Mesenchymal stem cell (in vitro differentiated cells and primary cell): ENCODE measurements around the gene BPGM.

ENCODE experiments used
- DNase-seq: peaks from one replicate; pipeline ENCODE4 v3.0.0-alpha.2; 2013
- H2AFZ ChIP-seq: one replicate; pipeline ENCODE4 v1.6.1; 2013; ENCODE audit warnings: low read depth, mild to moderate bottlenecking, control low read depth, inconsistent platforms, low read length, moderate library complexity
- H2AK5ac ChIP-seq: 2 replicates; pipeline ENCODE4 v1.6.1; 2013; ENCODE audit warnings: low read length, moderate library complexity, mild to moderate bottlenecking, inconsistent platforms; ENCODE audit not compliant: severe bottlenecking
- H2BK120ac ChIP-seq: one replicate; pipeline ENCODE4 v1.6.1; 2013; ENCODE audit warnings: low read depth, mild to moderate bottlenecking, inconsistent platforms, low read length, moderate library complexity
- H2BK12ac ChIP-seq, 2 experiments: one replicate each; pipeline ENCODE4 v1.6.1; 2013; ENCODE audit warnings: inconsistent platforms in 2 of 2, low read length in 2 of 2, mild to moderate bottlenecking in 2 of 2, moderate library complexity in 2 of 2, control low read depth in 1 of 2
- H2BK15ac ChIP-seq: one replicate; pipeline ENCODE4 v1.6.1; 2013; ENCODE audit warnings: mild to moderate bottlenecking, low read depth, inconsistent platforms; ENCODE audit not compliant: poor library complexity, severe bottlenecking
- H2BK5ac ChIP-seq: 2 replicates; pipeline ENCODE4 v1.6.1; 2013; ENCODE audit warnings: low read depth, mild to moderate bottlenecking, low read length, control low read depth, inconsistent platforms; ENCODE audit not compliant: poor library complexity, severe bottlenecking
- H3K14ac ChIP-seq, 2 experiments: one replicate each; pipeline ENCODE4 v1.6.1; 2013; ENCODE audit warnings: inconsistent platforms in 2 of 2, low read length in 2 of 2, control low read depth in 1 of 2, mild to moderate bottlenecking in 1 of 2, moderate library complexity in 1 of 2
- H3K18ac ChIP-seq, 2 experiments: one replicate each; pipeline ENCODE4 v1.6.1; 2013; ENCODE audit warnings: inconsistent platforms in 2 of 2, low read length in 2 of 2, control low read depth in 1 of 2, low read depth in 1 of 2, mild to moderate bottlenecking in 1 of 2
- H3K23ac ChIP-seq, 2 experiments: one replicate each; pipeline ENCODE4 v1.6.1; 2013; ENCODE audit warnings: inconsistent platforms in 2 of 2, low read length in 2 of 2, mild to moderate bottlenecking in 2 of 2, moderate library complexity in 2 of 2, control low read depth in 1 of 2
- H3K27ac ChIP-seq: 2 replicates; pipeline ENCODE4 v1.5.1; 2013; ENCODE audit warnings: mild to moderate bottlenecking, moderate library complexity, low read length, control low read depth, inconsistent platforms; ENCODE audit not compliant: poor library complexity, severe bottlenecking
- H3K27me3 ChIP-seq, 2 experiments: 2 replicates each; pipeline versions ENCODE4 v1.6.1 to v1.7.0; 2013; ENCODE audit warnings: low read length in 2 of 2, mild to moderate bottlenecking in 2 of 2, moderate library complexity in 2 of 2, control low read depth in 1 of 2, inconsistent platforms in 1 of 2; ENCODE audit not compliant: control insufficient read depth in 1 of 2, insufficient read depth in 1 of 2
- H3K36me3 ChIP-seq, 2 experiments: 2 replicates each; pipeline versions ENCODE4 v1.6.1 to v1.7.0; 2013; ENCODE audit warnings: low read length in 2 of 2, control low read depth in 1 of 2, inconsistent platforms in 1 of 2, low read depth in 1 of 2, mild to moderate bottlenecking in 1 of 2; ENCODE audit not compliant: insufficient read depth in 2 of 2, control insufficient read depth in 1 of 2
- H3K4ac ChIP-seq, 2 experiments: one replicate each; pipeline ENCODE4 v1.6.1; 2013; ENCODE audit warnings: inconsistent platforms in 2 of 2, low read length in 2 of 2, mild to moderate bottlenecking in 2 of 2, moderate library complexity in 2 of 2, control low read depth in 1 of 2, low read depth in 1 of 2
- H3K4me1 ChIP-seq: 2 replicates; pipeline ENCODE4 v1.6.1; 2013; ENCODE audit warnings: low read depth, low read length, control low read depth; ENCODE audit not compliant: control insufficient read depth, insufficient read depth
- H3K4me2 ChIP-seq: 2 replicates; pipeline ENCODE4 v1.6.1; 2013; ENCODE audit warnings: low read length, mild to moderate bottlenecking, inconsistent platforms; ENCODE audit not compliant: poor library complexity, severe bottlenecking
- H3K4me3 ChIP-seq, 2 experiments: 2 replicates each; pipeline versions ENCODE4 v1.5.1 to v1.7.0; 2013; ENCODE audit warnings: low read length in 2 of 2, mild to moderate bottlenecking in 2 of 2, control low read depth in 1 of 2, low read depth in 1 of 2; ENCODE audit not compliant: insufficient read depth in 1 of 2
- H3K79me1 ChIP-seq: replicated peaks from 2 replicates; pipeline ENCODE4 v1.6.1; 2013; ENCODE audit warnings: mild to moderate bottlenecking, control low read depth, low read length, inconsistent platforms; ENCODE audit not compliant: poor library complexity, severe bottlenecking
- H3K9ac ChIP-seq: 2 replicates; pipeline ENCODE4 v1.7.0; 2013; ENCODE audit warnings: mild to moderate bottlenecking, low read length, moderate library complexity
- H3K9me3 ChIP-seq: 2 replicates; pipeline ENCODE4 v1.7.0; 2013; ENCODE audit warnings: mild to moderate bottlenecking, low read length; ENCODE audit not compliant: control insufficient read depth
- H4K8ac ChIP-seq: one replicate; pipeline ENCODE4 v1.6.1; 2013; ENCODE audit warnings: inconsistent platforms, mild to moderate bottlenecking, low read length, moderate library complexity
- H4K91ac ChIP-seq: one replicate; pipeline ENCODE4 v1.6.1; 2013; ENCODE audit warnings: mild to moderate bottlenecking, low read length, inconsistent platforms
- WGBS: methylation state at CpG from one replicate; pipeline ENCODE4 v1.1.7; 2013; ENCODE audit warnings: mixed read lengths; 5-methylcytosine and 5-hydroxymethylcytosine counted together

Gene BPGM

DNA sequence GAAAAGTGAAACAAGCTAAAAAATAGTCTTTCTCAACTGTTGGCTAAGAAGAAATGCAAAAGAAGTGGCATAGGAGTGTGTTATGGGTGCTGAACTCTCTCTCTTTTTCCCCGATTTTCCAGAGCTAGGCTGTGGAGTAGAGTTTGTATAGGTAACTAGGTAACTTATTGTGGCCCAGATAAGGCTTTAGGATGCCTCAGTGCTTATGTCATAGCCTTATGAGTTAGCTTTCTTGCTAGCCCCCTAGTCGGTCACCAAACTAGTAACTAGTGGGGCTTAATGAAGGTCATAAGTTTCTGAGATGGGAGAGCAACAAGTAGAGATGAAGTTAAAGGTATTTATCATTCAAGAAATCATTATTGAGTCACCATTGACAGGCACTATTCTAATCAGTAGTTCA, 32.4 kb downstream of the BPGM start:
- peaks cover 6% of the 10 kb centered on the region for H3K79me1 ChIP-seq
- H2BK5ac ChIP-seq = no peak overlapping the region
- H3K4me2 ChIP-seq = no peak overlapping the region
- no peak overlapping the region for H2BK120ac ChIP-seq
- H3K27me3 ChIP-seq = no peaks in the 10 kb centered on the region
- H3K36me3 ChIP-seq = peaks cover 0 to 23% of the 10 kb centered on the region in 2 experiments
- H2AK5ac ChIP-seq = no peak overlapping the region
- H4K91ac ChIP-seq = no peak overlapping the region
- no peak overlapping the region for H3K4ac ChIP-seq
- no peak for DNase-seq
- no peak overlapping the region for H3K9ac ChIP-seq
- H3K23ac ChIP-seq = no peak overlapping the region
- 97% methylated on average over 2 of the region's 2 CpGs for WGBS
- no peak overlapping the region for H4K8ac ChIP-seq
- H3K18ac ChIP-seq = no peak overlapping the region
- no peak overlapping the region for H2BK15ac ChIP-seq
- no peaks in the 10 kb centered on the region for H3K9me3 ChIP-seq
- H2AFZ ChIP-seq = no peak overlapping the region
- H3K14ac ChIP-seq = no peak overlapping the region
- no peak overlapping the region for H3K27ac ChIP-seq
- H3K4me1 ChIP-seq = no peaks in the 10 kb centered on the region
- no peak overlapping the region for H3K4me3 ChIP-seq
- no peak overlapping the region for H2BK12ac ChIP-seq

GRCh38 chr7:134684165-134684564, 37.5 kb downstream of the BPGM start:
- no peak overlapping the region for H3K4me2 ChIP-seq
- no peak overlapping the region for H2AK5ac ChIP-seq
- H2BK12ac ChIP-seq = no peak overlapping the region
- no peaks in the 10 kb centered on the region for H3K9me3 ChIP-seq
- H4K8ac ChIP-seq = no peak overlapping the region
- H3K4me3 ChIP-seq = no peak overlapping the region
- H3K14ac ChIP-seq = no peak overlapping the region
- no peak overlapping the region for H3K23ac ChIP-seq
- H3K27me3 ChIP-seq = no peaks in the 10 kb centered on the region
- no peak overlapping the region for H3K9ac ChIP-seq
- H2BK15ac ChIP-seq = no peak overlapping the region
- H2BK5ac ChIP-seq = no peak overlapping the region
- H3K79me1 ChIP-seq = no peaks in the 10 kb centered on the region
- peaks cover 1% of the 10 kb centered on the region for H3K4me1 ChIP-seq
- no peak overlapping the region for H2AFZ ChIP-seq
- no peak overlapping the region for H3K27ac ChIP-seq
- no CpG with 5 or more reads among the region's 3 CpGs for WGBS
- no peak for DNase-seq
- H3K36me3 ChIP-seq = peaks cover 0 to 16% of the 10 kb centered on the region in 2 experiments
- H3K18ac ChIP-seq = no peak overlapping the region
- no peak overlapping the region for H4K91ac ChIP-seq
- H3K4ac ChIP-seq = no peak overlapping the region
- H2BK120ac ChIP-seq = no peak overlapping the region

- peak; percentile 69 for DNase-seq
- H3K23ac ChIP-seq = no peak overlapping the region
- peak overlapping the region in 1 of 2 experiments; percentile 11 for H2BK12ac ChIP-seq
- no peak overlapping the region for H3K27ac ChIP-seq
- no peak overlapping the region for H3K4ac ChIP-seq
- no peak overlapping the region for H2BK5ac ChIP-seq
- peaks cover 0 to 5% of the 10 kb centered on the region in 2 experiments for H3K36me3 ChIP-seq
- H3K9ac ChIP-seq = no peak overlapping the region
- no peaks in the 10 kb centered on the region for H3K79me1 ChIP-seq
- no peaks in the 10 kb centered on the region for H3K27me3 ChIP-seq
- no peaks in the 10 kb centered on the region for H3K9me3 ChIP-seq
- no peak overlapping the region for H2BK120ac ChIP-seq
- H4K91ac ChIP-seq = no peak overlapping the region
- H4K8ac ChIP-seq = no peak overlapping the region
- H2AFZ ChIP-seq = no peak overlapping the region
- H2BK15ac ChIP-seq = no peak overlapping the region
- H3K14ac ChIP-seq = no peak overlapping the region
- H2AK5ac ChIP-seq = no peak overlapping the region
- no peak overlapping the region for H3K4me3 ChIP-seq
- 20% methylated on average over 2 of the region's 2 CpGs for WGBS
- H3K4me1 ChIP-seq = peaks cover 1% of the 10 kb centered on the region
- no peak overlapping the region for H3K18ac ChIP-seq
- H3K4me2 ChIP-seq = no peak overlapping the region
Observed at GRCh38 chr7:134685250-134685649, 38.6 kb downstream of the BPGM start.

DNA sequence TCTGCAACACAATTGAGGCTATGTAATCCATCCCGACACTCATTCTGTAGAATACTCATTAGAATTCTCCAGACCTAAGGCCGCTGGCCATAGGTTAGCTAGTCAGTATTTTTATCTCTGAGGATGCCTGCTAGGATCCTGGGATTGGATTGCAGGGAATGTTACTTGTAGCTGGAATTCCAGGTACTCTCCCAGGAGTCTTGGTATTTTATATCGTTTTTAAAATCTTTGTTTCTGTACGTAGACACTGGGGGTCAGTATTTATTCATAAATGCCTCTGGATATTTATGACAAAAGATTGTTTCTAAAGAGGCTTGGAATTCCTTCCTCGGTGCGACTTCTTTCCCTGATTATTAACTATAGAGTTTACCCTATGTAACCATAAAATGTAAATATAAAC, 40.1 kb downstream of the BPGM start:
- Histone ChIP-seq H3K23ac (no peak overlapping the region), H4K91ac (no peak overlapping the region), H3K4me2 (no peak overlapping the region), H3K14ac (no peak overlapping the region), H4K8ac (no peak overlapping the region), H2BK120ac (no peak overlapping the region), H2BK12ac (no peak overlapping the region), H3K27me3 (no peaks in the 10 kb centered on the region), H2BK15ac (no peak overlapping the region), H3K9me3 (no peaks in the 10 kb centered on the region), H3K79me1 (no peaks in the 10 kb centered on the region), H3K4ac (no peak overlapping the region), H3K4me1 (peaks cover 8% of the 10 kb centered on the region), H3K18ac (no peak overlapping the region), H2AK5ac (no peak overlapping the region), H3K4me3 (peak overlapping the region in 1 of 2 experiments; percentile 26), H2AFZ (no peak overlapping the region), H3K9ac (peak overlapping the region; percentile 51), H2BK5ac (no peak overlapping the region), H3K36me3 (no peaks in the 10 kb centered on the region), H3K27ac (no peak overlapping the region)
- WGBS = 56% methylated on average over 3 of the region's 6 CpGs
- DNase-seq = peak; percentile 47
